HG03354 (cell line): ENCODE measurements around the gene NAALADL2.

ENCODE experiments used
- ATAC-seq: cut with Tn5 transposase; IDR thresholded peaks from one replicate; pipeline ENCODE4 v1.9.1; 2021; ENCODE audit warnings: mild to moderate bottlenecking; ENCODE audit not compliant: unreplicated experiment, poor library complexity, severe bottlenecking

Gene NAALADL2

DNA sequence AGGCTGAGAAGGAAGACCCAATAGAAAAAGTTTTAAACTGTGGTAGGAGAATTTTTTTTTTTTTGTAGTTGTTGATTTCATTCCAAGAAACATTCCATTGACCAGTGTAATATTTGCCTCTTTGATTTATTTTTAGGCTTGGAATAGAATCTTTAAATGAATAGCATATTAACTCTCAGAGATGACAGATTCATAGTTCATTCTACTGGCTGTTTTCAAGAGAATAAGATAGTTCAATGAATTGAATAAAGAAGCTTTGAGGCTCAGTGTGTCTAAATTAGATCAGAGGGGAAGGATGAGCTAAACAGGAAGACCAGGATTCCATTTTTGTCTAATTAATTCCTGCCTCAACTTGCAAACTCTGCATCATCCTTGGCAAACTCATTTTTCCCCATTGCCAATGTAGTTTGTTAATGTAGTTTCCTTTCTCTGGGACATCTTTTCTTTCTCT, 98.4 kb downstream of the NAALADL2 start:
- no peak for ATAC-seq

DNA sequence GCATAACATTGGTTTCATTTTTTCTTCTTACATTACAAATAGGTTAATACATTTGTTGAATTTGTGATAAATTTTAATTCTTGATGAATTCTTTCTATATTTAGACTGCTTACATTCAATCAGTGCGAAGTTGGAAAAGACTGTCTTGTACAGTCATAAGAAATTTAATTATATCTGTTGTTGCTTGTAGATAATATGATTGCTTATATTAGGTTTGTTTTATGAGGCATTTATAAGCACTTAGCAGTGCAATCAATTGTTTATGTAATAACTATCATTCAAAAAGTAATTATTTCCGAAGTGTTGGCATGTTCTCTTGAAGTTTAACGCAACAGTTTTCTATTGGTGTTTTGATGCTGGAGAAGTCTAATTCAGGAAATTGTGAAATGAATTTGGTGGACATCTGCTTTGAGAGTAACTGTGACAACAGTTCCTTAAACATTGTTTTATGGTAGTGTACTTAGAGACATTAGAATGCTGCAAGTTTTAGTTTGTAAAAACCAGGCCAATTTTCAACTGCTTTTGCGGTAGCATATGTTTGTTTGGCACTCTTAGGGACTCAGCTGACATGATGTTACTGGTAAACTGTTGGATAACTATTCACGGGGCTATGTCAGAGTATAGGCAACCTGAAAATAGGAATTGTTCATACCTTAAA, 99.7 kb downstream of the NAALADL2 start:
- ATAC-seq = no peak

GRCh38 chr3:174959556-174960065, 100.5 kb downstream of the NAALADL2 start:
- ATAC-seq = no peak

DNA sequence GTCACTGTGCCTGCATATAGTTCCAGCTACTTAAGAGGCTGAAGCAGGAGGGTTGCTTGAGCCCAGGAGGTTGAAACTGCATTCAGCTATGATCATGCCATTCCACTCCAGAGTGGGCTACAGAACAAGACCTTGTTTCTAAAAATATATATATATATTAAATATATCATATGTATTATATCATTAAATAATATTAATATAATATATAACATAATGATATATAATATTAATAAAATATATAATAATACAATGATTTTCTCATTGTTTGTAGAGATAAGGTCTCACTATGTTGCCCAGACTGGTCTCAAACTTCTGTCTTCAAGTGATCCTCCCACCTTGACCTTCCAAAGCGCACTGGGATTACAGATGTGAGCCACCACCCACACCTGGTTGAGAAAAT, 101.8 kb downstream of the NAALADL2 start:
- no peak for ATAC-seq

DNA sequence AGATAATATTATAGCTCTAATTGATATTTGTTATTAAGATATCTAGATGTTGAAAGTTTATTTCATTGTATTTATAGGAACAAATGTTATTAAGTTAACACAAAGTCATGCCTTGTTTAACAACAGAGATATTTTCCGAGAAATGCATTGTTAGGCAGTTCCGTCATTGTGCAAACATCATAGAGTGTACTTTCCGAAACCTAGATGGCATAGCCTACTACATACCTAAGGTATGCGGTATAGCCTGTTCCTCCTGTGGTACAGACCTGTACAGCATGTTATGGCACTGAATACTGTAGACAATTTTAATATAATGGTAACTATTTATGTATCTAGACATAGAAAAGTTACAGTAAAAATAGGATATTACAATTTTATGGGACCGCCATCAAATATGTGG, 114.3 kb downstream of the NAALADL2 start:
- ATAC-seq = no peak

DNA sequence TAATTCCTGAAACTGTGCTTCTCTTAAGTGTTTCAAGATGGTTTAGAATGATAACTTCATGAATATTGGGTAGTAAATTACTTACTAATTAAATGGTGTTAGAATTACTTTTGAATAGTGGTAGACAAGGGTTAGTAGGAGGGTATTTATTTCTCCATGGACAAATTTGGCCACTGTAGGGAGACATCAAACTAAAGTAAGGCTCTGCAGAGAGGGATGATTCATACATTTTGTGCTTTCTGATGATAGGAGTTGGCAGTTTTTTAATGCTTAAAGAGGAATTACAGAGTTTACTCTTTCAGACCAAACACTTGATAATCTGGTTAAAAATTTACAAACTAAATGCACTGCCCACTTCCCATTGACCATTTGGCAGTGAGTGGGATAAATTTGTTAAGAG, 127.6 kb downstream of the NAALADL2 start:
- no peak for ATAC-seq

GRCh38 chr3:175001091-175001490, 142.0 kb downstream of the NAALADL2 start:
- ATAC-seq = no peak

DNA sequence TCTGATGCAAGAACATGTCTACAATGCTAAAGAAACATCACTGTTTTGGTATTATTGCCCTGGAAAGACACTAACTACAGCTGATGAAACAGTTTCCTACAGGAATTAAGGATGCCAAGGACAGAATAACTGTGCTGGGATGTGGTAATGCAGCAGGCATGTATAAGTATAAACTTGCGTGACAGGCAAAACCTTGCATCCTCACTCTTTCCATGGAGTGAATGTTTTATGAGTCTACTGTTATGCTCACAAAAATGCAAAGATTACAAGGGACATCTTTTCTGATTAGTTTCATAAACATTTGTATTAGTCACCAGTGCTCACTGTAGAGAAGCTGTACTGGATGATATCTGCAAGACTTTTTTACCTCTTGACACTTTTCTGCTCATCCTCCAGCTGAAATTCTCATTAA, 143.6 kb downstream of the NAALADL2 start:
- ATAC-seq = no peak

- no peak for ATAC-seq
Observed at GRCh38 chr3:175003590-175003989, 144.5 kb downstream of the NAALADL2 start.

- ATAC-seq = no peak
Observed at GRCh38 chr3:175005193-175005592, 146.1 kb downstream of the NAALADL2 start.

- ATAC-seq = no peak
Observed at GRCh38 chr3:175005881-175006280, 146.7 kb downstream of the NAALADL2 start.

- no peak for ATAC-seq
Observed at GRCh38 chr3:175007306-175007705, 148.2 kb downstream of the NAALADL2 start.

- no peak for ATAC-seq
Observed at GRCh38 chr3:175009295-175009694, 150.2 kb downstream of the NAALADL2 start.

DNA sequence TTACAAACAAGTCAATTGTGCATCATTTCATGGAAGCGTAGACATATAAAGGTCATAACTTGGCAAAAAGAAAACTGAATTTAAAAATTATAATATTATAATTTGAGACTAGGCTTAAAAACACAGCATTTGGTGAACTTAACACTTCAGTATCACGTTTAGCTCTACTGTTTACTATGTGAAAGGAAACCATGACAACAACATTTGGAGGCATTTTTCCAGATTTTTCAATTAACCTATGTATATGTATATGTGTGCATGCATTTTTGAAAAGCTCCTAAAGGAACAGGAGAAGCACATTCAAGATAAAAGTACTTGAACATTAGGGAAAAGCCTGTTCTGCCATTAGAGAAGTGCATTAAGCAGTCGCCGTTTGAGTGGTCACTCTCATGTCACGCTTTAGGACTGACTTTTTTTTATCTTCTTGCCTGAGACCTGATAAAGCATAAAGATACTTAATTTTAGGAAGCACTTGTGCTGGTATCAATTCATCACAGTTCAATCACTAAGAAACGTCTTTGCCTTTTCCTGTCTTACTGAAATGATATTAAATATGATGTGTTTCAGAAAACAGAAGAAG, 156.0 kb downstream of the NAALADL2 start:
- no peak for ATAC-seq

GRCh38 chr3:175018946-175019727, 160.0 kb downstream of the NAALADL2 start:
- ATAC-seq = no peak

DNA sequence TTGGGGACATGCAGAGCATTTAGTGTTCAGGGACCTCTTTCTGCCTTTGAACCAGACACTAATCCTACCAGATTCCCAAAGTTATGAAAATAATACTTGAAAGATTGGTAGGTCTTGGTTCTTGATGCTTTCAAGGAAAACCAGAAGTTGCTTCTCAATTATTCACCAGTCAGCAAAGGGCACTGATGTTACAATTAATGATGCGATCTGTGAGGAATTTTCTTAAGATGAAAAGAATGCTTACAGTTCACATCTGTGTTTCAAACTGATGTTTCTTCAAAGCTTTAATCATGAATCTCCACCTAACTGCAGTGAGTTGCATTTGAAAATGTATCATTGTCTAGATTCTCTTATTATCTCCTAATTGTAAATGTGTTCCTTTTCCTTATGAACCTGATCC, 161.0 kb downstream of the NAALADL2 start:
- ATAC-seq = no peak

- ATAC-seq = no peak
Observed at GRCh38 chr3:175029828-175030227, 170.7 kb downstream of the NAALADL2 start.

DNA sequence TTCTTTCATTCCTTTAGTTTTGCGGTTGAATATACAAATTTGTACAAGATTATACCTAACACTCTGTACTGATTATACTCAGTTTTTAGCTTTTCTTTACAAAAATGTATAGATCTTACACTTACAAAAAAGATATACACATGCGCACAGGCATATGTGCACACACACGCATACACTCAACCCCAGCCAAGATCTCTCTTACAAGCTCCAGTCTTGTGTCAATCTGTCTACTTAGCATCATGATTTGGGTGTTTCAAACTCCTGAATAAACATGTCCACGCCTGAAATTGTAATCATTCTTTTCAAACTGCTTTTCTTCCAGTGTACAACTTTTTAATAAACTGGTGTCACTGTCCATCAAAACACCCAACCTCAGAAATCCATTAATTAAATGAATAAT, 180.7 kb downstream of the NAALADL2 start:
- ATAC-seq = no peak

DNA sequence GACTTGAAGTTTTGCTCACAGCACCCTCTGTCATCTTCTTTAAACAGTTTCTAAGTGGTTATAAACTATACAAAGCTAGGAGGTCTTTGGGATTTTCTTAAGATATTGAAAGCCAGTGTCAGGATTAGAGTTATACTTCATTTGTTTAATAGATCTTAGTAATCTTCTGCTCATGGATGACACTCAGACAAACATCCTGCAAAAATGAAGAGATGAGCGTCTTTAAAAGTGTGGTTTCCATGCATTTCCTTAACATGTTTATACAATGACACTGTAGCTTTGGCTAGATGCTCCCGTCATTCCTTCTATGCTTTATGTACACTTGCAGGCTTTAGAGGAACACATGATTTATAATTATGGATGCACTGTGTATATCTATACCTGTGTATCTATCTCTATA, 182.2 kb downstream of the NAALADL2 start:
- ATAC-seq = no peak

- ATAC-seq = no peak
Observed at GRCh38 chr3:175046601-175047000, 187.5 kb downstream of the NAALADL2 start.

- ATAC-seq = no peak
Observed at GRCh38 chr3:175047786-175048185, 188.7 kb downstream of the NAALADL2 start.
